GM19468 (cell line): Measurements from ENCODE around the gene LYRM4.

ENCODE experiments used
- ATAC-seq: cut with Tn5 transposase; IDR thresholded peaks from one replicate; pipeline ENCODE4 v1.9.1; 2021; ENCODE audit warnings: mild to moderate bottlenecking, moderate library complexity, moderate number of reproducible peaks; ENCODE audit not compliant: unreplicated experiment; ENCODE audit errors: extremely low read depth

The LYRM4 gene

GRCh38 chr6:5208471-5208971, 52.2 kb downstream of the LYRM4 start:
- no peak for ATAC-seq

GRCh38 chr6:5208057-5208456, 52.7 kb downstream of the LYRM4 start:
- no peak for ATAC-seq

GRCh38 chr6:5206920-5207561, 53.7 kb downstream of the LYRM4 start:
- ATAC-seq = no peak

GRCh38 chr6:5205877-5206850, 54.6 kb downstream of the LYRM4 start:
- ATAC-seq = no peak

GRCh38 chr6:5205035-5205507, 55.7 kb downstream of the LYRM4 start:
- ATAC-seq = no peak

GRCh38 chr6:5204376-5204775, 56.4 kb downstream of the LYRM4 start:
- no peak for ATAC-seq

DNA sequence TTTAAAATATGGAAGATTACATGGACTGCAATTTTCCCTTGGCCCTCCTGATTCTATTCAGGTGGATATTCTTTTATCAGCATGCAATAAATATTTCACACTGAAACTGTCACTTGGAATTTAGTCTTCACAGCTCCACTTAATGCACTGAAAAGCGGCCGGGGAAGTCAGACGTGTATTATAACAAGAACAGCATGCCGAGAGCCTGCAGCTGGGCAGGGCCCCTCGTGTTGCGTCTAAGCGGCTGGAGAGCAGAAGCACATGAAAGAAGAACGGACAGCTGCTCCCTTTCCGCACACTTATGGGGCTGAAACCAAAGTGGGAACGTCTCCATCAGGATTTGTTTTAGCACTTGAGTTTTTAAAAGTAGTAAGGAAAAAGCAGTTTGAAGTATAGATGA, 57.2 kb downstream of the LYRM4 start:
- ATAC-seq = no peak

DNA sequence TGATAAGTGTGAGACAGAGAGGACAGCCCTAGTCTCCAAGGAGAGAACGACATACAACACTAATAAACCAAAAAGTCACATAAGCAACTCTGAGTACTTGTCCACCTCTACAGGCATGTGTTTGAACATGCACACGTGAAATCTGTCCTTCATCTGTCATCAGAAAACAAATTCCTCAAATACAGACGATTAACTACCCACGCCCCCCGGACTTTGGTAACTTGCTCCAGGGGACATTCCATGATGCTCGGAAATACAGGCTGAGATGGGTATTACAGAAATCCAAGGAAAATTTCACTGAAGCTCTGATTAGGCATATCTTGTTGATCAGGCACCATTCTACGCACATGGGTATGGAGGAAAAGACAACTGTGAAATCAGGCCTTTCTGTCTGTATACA, 57.8 kb downstream of the LYRM4 start:
- no peak for ATAC-seq

DNA sequence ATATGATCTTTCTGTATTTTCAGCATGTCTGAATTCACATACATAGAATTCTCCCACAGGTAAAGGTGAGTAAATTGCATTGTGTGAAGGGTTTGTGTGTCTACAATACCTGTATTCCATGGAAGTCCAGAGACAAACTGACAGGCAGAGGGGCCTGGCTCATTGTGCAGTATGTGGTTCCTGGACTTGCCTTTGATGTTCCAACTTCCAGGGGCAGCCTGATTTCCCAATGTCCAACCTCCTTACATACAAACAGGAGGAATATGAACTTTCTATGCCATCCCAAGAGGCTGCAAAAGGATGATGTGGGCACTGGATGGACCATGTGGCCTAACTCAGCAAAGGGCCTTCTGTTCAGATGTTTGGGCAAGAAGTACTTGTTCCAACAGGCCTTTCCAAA, 58.5 kb downstream of the LYRM4 start:
- no peak for ATAC-seq

- ATAC-seq = no peak
These were observed 59.5 kb downstream of the LYRM4 start for GRCh38 chr6:5201271-5201670.

GRCh38 chr6:5199702-5200101, 61.0 kb downstream of the LYRM4 start:
- ATAC-seq = no peak

DNA sequence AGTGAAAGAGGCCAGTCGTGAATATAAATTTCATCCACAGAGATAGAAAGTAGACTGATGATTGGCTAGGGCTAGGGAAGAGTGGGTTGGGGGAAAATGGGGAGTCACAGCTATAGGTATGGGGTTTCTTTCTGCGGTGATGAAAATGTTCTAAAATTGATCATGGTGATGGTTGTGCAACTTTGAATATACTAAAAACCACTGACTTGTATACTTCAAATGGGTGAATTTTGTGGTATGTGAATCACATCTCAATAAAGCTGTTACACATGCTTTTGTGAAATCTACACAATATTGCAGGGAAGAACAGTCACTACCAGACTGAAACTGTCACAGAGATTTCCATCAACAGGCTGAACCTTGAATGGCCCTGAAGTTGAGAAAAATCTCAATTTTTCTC, 61.5 kb downstream of the LYRM4 start:
- ATAC-seq = no peak

GRCh38 chr6:5197084-5197483, 63.7 kb downstream of the LYRM4 start:
- no peak for ATAC-seq

DNA sequence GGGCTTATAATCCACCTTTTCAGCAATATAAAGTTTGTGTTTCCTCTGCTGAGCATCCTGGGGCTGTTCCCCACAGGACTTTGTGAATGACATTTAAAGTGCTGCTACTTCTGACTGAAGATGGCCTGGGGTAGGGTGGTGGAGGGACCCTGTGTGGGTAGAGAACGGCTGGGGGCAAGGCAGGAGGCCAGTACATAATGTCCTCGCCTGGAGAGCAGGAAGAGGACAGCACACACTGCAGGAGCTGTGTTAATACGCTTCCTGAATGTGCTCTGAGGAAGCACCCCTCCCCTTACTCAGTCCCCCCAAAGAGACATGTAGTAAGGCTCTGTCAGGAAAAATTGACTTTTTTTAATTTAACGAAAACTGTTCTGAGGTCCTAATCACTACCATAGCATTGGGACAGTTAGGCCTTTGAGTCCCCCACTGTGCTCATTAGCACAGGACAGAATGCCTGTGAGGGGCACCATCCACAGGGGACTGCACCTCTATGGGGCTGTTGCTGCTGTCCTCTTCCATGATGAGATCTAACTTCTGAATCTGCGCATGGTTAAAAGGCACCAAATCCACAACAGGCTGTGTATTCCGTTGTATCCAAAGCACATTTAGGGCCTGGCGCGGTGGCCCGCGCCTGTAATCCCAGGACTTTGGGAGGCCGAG, 68.5 kb downstream of the LYRM4 start:
- ATAC-seq = no peak

DNA sequence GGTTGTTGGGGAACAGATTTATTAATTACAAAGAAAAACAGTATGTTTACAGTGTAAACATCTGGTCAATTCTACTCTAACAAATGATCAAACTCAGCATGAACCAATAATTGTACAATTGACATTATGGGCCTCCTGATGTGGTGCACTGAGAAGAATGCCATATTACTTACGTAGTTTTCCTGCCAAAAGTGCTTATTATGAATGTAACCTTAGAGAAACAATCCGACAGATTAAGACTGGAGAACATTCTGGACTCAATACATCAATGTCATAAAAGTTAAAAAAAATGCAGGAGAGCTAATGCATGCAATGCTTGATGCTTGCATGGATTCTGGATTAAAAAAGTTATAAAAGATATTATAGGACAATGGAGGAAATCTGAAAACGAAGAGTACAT, 69.0 kb downstream of the LYRM4 start:
- no peak for ATAC-seq

GRCh38 chr6:5191222-5191621, 69.5 kb downstream of the LYRM4 start:
- ATAC-seq = no peak

DNA sequence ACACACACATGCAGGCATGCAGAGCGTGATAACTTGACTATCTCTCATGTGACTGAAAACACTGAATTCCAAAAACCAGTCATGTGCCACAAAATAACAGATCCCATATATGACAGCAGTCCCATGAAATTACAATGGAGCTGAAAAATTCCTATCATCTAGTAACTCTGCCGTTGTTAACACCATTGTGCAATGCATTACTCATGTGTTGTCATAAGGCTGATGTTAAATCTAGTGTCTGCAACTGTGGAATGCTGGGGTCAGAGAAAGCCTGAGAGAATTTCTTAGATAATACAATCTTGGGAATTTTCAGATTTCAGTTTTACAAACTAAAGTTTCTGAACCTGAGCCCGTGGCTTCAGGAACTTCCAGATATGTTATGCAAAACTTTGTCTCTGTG, 70.2 kb downstream of the LYRM4 start:
- ATAC-seq = no peak

DNA sequence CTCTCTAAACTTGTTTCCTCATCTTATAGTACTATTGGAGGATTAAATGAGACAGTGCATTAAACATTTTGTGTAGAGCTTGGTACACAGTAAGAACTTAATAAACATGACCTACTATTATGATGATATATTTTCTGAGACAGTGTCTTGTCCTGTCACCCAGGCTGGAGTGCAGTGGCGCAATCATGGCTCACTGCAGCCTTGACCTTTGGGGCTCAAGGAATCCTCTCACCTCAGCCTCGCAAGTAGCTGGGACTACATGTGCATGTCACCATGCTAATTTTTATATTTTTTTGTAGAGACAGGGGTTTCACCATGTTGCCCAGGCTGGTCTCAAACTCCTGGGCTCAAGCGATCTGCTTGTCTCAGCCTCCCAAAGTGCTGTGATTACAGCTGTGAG, 72.1 kb downstream of the LYRM4 start:
- no peak for ATAC-seq

DNA sequence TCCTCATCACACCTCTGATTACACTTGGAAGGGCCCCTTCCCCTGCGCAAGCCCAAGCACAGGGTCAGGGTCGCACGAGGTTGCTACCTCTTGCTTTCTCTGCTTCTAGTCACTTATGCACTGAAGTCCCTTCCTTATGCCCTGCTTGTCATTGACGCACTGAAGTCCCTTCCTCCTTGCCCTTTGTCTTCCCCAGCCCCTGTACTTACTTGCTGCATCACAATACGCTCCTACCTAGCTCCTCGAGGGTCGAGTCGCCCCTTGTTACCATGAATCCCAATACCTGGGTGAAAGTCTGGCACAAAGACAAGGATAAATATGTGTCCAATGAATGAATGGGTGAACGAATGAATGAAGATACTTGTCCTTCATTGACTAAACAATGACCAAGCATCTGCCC, 75.9 kb downstream of the LYRM4 start:
- no peak for ATAC-seq

GRCh38 chr6:5184218-5184617, 76.5 kb downstream of the LYRM4 start:
- ATAC-seq = no peak
